Neural cell (in vitro differentiated cells): ENCODE data around the gene HEPACAM2. TPM values are rescaled to one million over a fixed set of nuclear protein-coding genes. Genes with fewer than 3 reads are reported as not detected.

Experiments
- H2AFZ ChIP-seq: fragments of 200-600, 300-800 bp; sonication (generic), shearing (Covaris generic); 2 replicates; pipeline ENCODE4 v1.6.0; 2014; ENCODE audit warnings: low read depth, mild to moderate bottlenecking, antibody characterized with exemption, low read length, moderate library complexity
- H3F3A ChIP-seq: fragments of 200-600 bp; shearing (Covaris generic); 2 replicates; pipeline ENCODE4 v1.6.1; 2016; ENCODE audit warnings: mild to moderate bottlenecking, moderate library complexity, mixed read lengths, antibody characterized with exemption, low read length; ENCODE audit not compliant: insufficient read depth, poor library complexity, severe bottlenecking
- H3K27ac ChIP-seq: fragments of 200-600, 300-800 bp; sonication (generic), shearing (Covaris generic); 2 replicates; pipeline ENCODE4 v1.5.1; 2014; ENCODE audit warnings: mild to moderate bottlenecking, low read length, moderate library complexity
- H3K27me3 ChIP-seq: fragments of 300-800, 200-600 bp; sonication (generic), shearing (Covaris generic); 2 replicates; pipeline ENCODE4 v1.6.0; 2014; ENCODE audit warnings: mild to moderate bottlenecking, low read depth, low read length, moderate library complexity; ENCODE audit not compliant: insufficient read depth
- H3K36me3 ChIP-seq: fragments of 300-800, 200-600 bp; sonication (generic), shearing (Covaris generic); 2 replicates; pipeline ENCODE4 v1.5.1; 2014; ENCODE audit warnings: mild to moderate bottlenecking, antibody characterized with exemption, low read length, moderate library complexity; ENCODE audit not compliant: insufficient read depth
- H3K4me2 ChIP-seq: fragments of 300-800, 200-600 bp; sonication (generic), shearing (Covaris generic); 2 replicates; pipeline ENCODE4 v1.6.0; 2014; ENCODE audit warnings: mild to moderate bottlenecking, low read length
- H3K4me3 ChIP-seq: fragments of 300-800, 200-600 bp; sonication (generic), shearing (Covaris generic); 2 replicates; pipeline ENCODE4 v1.5.1; 2014; ENCODE audit warnings: mild to moderate bottlenecking, low read length, moderate library complexity
- H3K79me2 ChIP-seq: fragments of 200-600 bp; shearing (Covaris generic); replicated peaks from 2 replicates; pipeline ENCODE4 v1.6.0; 2014; ENCODE audit warnings: mild to moderate bottlenecking, low read length, moderate library complexity; ENCODE audit not compliant: insufficient read depth
- H3K9ac ChIP-seq: fragments of 300-800, 200-600 bp; sonication (generic), shearing (Covaris generic); 2 replicates; pipeline ENCODE4 v1.6.1; 2016; ENCODE audit warnings: mild to moderate bottlenecking, low read length, mixed read lengths
- H3K9me2 ChIP-seq: fragments of 200-600 bp; shearing (Covaris generic); 2 replicates; pipeline ENCODE4 v1.6.1; 2016; ENCODE audit warnings: mild to moderate bottlenecking, low read length, mixed read lengths; ENCODE audit not compliant: insufficient read depth
- H3K9me3 ChIP-seq: fragments of 200-600, 300-800 bp; sonication (generic), shearing (Covaris generic); 2 replicates; pipeline ENCODE4 v1.6.1; 2016; ENCODE audit warnings: mild to moderate bottlenecking, mixed run types, low read length, moderate library complexity, mixed read lengths
- H4K20me1 ChIP-seq: fragments of 200-600 bp; shearing (Covaris generic); 2 replicates; pipeline ENCODE4 v1.6.1; 2016; ENCODE audit warnings: mild to moderate bottlenecking, mixed run types; ENCODE audit not compliant: insufficient read depth
- EP300 ChIP-seq: fragments of 450-650 bp; conservative IDR thresholded peaks from 2 replicates; pipeline ENCODE4 v1.6.1; 2014; ENCODE audit warnings: antibody characterized with exemption, mild to moderate bottlenecking, moderate library complexity; ENCODE audit not compliant: poor library complexity, severe bottlenecking
- EZH2 ChIP-seq: fragments of 200-600, 300-800 bp; shearing (Covaris generic), sonication (generic); IDR thresholded peaks from 2 replicates; pipeline ENCODE4 v1.6.1; 2014; ENCODE audit warnings: antibody characterized with exemption, low read length, borderline replicate concordance, mild to moderate bottlenecking; ENCODE audit not compliant: insufficient read depth, poor library complexity, severe bottlenecking
- MXI1 ChIP-seq: fragments of 450-650 bp; conservative IDR thresholded peaks from 2 replicates; pipeline ENCODE4 v1.6.1; 2014; ENCODE audit warnings: antibody characterized with exemption, mild to moderate bottlenecking; ENCODE audit not compliant: poor library complexity, severe bottlenecking
- POLR2AphosphoS5 ChIP-seq: IDR thresholded peaks from 2 replicates; pipeline ENCODE4 v1.6.1; 2012
- RAD21 ChIP-seq: fragments of 450-650 bp; conservative IDR thresholded peaks from 2 replicates; pipeline ENCODE4 v1.6.1; 2014; ENCODE audit warnings: antibody characterized with exemption, mild to moderate bottlenecking, moderate library complexity
- SMC3 ChIP-seq: fragments of 450-650 bp; conservative IDR thresholded peaks from 2 replicates; pipeline ENCODE4 v1.6.1; 2014; ENCODE audit warnings: antibody characterized with exemption, mild to moderate bottlenecking, moderate library complexity; ENCODE audit not compliant: poor library complexity
- TAF1 ChIP-seq: IDR thresholded peaks from 2 replicates; pipeline ENCODE4 v1.6.1; 2012; ENCODE audit warnings: low read depth
- polyA plus RNA-seq: library from polyadenylated mRNA; depleted of rRNA; stranded (reverse); fragments of >200 nt; gene quantifications from 2 replicates; pipeline ENCODE4 v1.2.3, GENCODE V29; 2014
- TF ChIP-seq, protein P1 (sequence below): fragments of 450-650 bp; IDR thresholded peaks from 2 replicates; pipeline ENCODE4 v1.5.1; 2014; ENCODE audit warnings: antibody characterized with exemption, mild to moderate bottlenecking, moderate library complexity; ENCODE audit not compliant: poor library complexity, severe bottlenecking
- TF ChIP-seq, protein P2 (sequence below): IDR thresholded peaks from 2 replicates; pipeline ENCODE4 v1.6.1; 2012; ENCODE audit warnings: borderline replicate concordance

The HEPACAM2 gene
- polyA plus RNA-seq, 1 donor from 2014 or later = 0.35 TPM

DNA sequence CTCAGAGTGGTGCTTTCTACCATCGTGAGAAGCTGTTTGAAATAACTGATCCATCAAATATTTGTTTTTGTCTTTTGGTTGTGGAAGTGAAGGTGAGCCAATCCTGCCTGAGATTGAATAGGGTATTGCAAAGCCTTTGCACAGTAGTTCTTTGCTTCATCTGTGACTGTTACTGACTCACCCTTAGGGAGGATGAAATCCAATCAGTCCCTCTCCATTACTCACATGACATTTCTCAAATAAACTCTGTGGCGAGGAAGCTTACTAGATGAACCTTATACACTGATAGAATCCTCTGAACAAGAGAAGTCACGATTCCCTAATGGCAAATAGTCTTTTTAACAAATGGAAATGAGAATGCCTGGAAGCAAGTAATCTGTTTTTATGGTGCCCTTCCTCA is 31.9 kb downstream of the HEPACAM2 start:
- H3K9ac ChIP-seq = no peak overlapping the region
- H3K27me3 ChIP-seq = no peaks in the 10 kb centered on the region
- H3K4me3 ChIP-seq = no peak overlapping the region
- TF ChIP-seq MXI1 = no peak
- TF ChIP-seq, protein P1, sequence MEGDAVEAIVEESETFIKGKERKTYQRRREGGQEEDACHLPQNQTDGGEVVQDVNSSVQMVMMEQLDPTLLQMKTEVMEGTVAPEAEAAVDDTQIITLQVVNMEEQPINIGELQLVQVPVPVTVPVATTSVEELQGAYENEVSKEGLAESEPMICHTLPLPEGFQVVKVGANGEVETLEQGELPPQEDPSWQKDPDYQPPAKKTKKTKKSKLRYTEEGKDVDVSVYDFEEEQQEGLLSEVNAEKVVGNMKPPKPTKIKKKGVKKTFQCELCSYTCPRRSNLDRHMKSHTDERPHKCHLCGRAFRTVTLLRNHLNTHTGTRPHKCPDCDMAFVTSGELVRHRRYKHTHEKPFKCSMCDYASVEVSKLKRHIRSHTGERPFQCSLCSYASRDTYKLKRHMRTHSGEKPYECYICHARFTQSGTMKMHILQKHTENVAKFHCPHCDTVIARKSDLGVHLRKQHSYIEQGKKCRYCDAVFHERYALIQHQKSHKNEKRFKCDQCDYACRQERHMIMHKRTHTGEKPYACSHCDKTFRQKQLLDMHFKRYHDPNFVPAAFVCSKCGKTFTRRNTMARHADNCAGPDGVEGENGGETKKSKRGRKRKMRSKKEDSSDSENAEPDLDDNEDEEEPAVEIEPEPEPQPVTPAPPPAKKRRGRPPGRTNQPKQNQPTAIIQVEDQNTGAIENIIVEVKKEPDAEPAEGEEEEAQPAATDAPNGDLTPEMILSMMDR = no peak
- TF ChIP-seq EZH2 = no peak
- TF ChIP-seq RAD21 = no peak
- no peak for TF ChIP-seq TAF1
- TF ChIP-seq, protein P2, sequence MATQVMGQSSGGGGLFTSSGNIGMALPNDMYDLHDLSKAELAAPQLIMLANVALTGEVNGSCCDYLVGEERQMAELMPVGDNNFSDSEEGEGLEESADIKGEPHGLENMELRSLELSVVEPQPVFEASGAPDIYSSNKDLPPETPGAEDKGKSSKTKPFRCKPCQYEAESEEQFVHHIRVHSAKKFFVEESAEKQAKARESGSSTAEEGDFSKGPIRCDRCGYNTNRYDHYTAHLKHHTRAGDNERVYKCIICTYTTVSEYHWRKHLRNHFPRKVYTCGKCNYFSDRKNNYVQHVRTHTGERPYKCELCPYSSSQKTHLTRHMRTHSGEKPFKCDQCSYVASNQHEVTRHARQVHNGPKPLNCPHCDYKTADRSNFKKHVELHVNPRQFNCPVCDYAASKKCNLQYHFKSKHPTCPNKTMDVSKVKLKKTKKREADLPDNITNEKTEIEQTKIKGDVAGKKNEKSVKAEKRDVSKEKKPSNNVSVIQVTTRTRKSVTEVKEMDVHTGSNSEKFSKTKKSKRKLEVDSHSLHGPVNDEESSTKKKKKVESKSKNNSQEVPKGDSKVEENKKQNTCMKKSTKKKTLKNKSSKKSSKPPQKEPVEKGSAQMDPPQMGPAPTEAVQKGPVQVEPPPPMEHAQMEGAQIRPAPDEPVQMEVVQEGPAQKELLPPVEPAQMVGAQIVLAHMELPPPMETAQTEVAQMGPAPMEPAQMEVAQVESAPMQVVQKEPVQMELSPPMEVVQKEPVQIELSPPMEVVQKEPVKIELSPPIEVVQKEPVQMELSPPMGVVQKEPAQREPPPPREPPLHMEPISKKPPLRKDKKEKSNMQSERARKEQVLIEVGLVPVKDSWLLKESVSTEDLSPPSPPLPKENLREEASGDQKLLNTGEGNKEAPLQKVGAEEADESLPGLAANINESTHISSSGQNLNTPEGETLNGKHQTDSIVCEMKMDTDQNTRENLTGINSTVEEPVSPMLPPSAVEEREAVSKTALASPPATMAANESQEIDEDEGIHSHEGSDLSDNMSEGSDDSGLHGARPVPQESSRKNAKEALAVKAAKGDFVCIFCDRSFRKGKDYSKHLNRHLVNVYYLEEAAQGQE = no peak
- no peak for TF ChIP-seq EP300
- no peak for TF ChIP-seq POLR2AphosphoS5
- TF ChIP-seq SMC3 = no peak
- no peaks in the 10 kb centered on the region for H3K36me3 ChIP-seq
- no peak overlapping the region for H3K4me2 ChIP-seq
- H3F3A ChIP-seq = no peaks in the 10 kb centered on the region
- H3K9me3 ChIP-seq = no peaks in the 10 kb centered on the region
- no peak overlapping the region for H2AFZ ChIP-seq
- no peaks in the 10 kb centered on the region for H3K9me2 ChIP-seq
- no peak overlapping the region for H3K27ac ChIP-seq
- H3K79me2 ChIP-seq = no peaks in the 10 kb centered on the region
- H4K20me1 ChIP-seq = no peaks in the 10 kb centered on the region

DNA sequence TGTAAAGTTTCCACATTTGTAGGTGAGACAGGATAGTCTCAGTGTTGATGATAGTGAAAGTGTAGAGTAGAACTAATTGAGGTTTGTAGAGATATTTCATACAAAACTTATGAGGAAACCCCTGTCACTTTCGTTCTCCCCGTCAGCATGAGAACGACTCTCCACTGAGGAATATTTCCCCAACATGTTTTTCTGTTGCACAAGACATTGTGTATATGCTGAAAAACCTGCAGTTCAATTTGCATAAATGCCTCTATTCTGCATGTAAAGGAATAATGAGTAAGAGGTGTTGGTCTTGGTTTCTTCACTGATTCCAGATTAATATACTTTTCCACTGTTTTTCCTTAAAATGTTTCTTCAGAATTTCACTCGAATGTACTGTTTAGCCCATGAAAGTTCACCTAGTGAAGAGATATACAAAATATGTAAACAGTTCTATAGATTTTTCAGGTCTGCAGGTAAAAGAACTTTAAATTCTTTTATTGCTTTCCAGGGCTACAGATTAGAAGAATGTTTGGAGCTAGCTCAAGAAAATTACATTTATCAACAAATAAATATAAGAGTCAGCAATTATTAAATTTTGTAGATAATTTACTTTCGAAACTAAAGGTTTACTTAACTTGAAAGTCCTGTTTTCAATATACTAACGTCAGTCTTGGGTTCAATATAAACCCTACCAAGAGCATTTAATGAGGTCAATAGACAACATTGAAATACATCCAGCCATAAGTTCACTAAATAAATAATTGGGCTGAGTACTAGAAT is 37.2 kb downstream of the HEPACAM2 start:
- no peaks in the 10 kb centered on the region for H3K9me3 ChIP-seq

More for the DNA sequence above, 37.2 kb downstream of the HEPACAM2 start:
- H3K36me3 ChIP-seq = no peaks in the 10 kb centered on the region
- no peak overlapping the region for H3K4me3 ChIP-seq
- TF ChIP-seq SMC3 (no peak), MXI1 (no peak), POLR2AphosphoS5 (no peak), EP300 (no peak), RAD21 (no peak), EZH2 (no peak), TAF1 (no peak)
- TF ChIP-seq, protein P1 = no peak
- TF ChIP-seq, protein P2 = no peak
- no peaks in the 10 kb centered on the region for H4K20me1 ChIP-seq
- H2AFZ ChIP-seq = no peak overlapping the region
- no peak overlapping the region for H3K27ac ChIP-seq
- H3K27me3 ChIP-seq = no peaks in the 10 kb centered on the region
- no peaks in the 10 kb centered on the region for H3K9me2 ChIP-seq
- no peak overlapping the region for H3K9ac ChIP-seq
- no peaks in the 10 kb centered on the region for H3F3A ChIP-seq
- no peaks in the 10 kb centered on the region for H3K79me2 ChIP-seq
- H3K4me2 ChIP-seq = no peak overlapping the region
